DOHH2 (cell line): ENCODE measurements around the gene R3HDM4.

Experiments
- CTCF ChIP-seq: fragments of 200-600 bp; sonication (generic); IDR thresholded peaks from one replicate; pipeline ENCODE4 v1.5.1; 2014; ENCODE audit warnings: antibody characterized with exemption, mild to moderate bottlenecking, low read depth, low read length; ENCODE audit not compliant: poor library complexity, severe bottlenecking
- EZH2phosphoT487 ChIP-seq: fragments of 200-600 bp; sonication (generic); IDR thresholded peaks from 2 replicates; pipeline ENCODE4 v1.6.1; 2017; ENCODE audit warnings: borderline replicate concordance, mild to moderate bottlenecking, antibody characterized with exemption, low read length, moderate library complexity, mixed read lengths

- TF ChIP-seq CTCF (no peak), EZH2phosphoT487 (no peak)
These were observed 34.9 kb upstream of the R3HDM4 start for GRCh38 chr19:947707-948539.
